Measurements from ENCODE around the gene PDLIM1. TPM values are rescaled to one million over a fixed set of nuclear protein-coding genes. Genes with fewer than 3 reads are reported as not detected.

The PDLIM1 gene
- total and polyA plus RNA-seq, 2 donors from 2014 or later, result 72.9 to 148 TPM

- Histone ChIP-seq H3K27ac (ENCODE audit: low read depth in 2 of 2, low read length in 2 of 2) (peak overlapping the region; percentile 32 to 78), H3K4me1 (ENCODE audit: control insufficient read depth in 2 of 3, insufficient read depth in 2 of 3, low read depth in 1 of 3, low read length in 3 of 3) (peaks cover 0 to 9% (median 0%) of the 10 kb centered on the region in 3 donors), H3K4me3 (ENCODE audit: low read length in 3 of 3) (no peak overlapping the region), H3K9me3 (ENCODE audit: control insufficient read depth in 2 of 3, insufficient read depth in 1 of 3, low read length in 3 of 3) (no peaks in the 10 kb centered on the region), H3K36me3 (ENCODE audit: control insufficient read depth in 2 of 3, insufficient read depth in 3 of 3, low read length in 3 of 3) (peaks cover 0 to 6% (median 2%) of the 10 kb centered on the region in 3 donors), H3K27me3 (ENCODE audit: control insufficient read depth, insufficient read depth, low read length) (no peaks in the 10 kb centered on the region), H3K9ac (ENCODE audit: low read length in 3 of 3) (no peak overlapping the region)
- intact Hi-C loops (cut with DNase I), result no loop called here
- TF ChIP-seq CTCF (IDR thresholded peaks at IDR 0.05; ENCODE audit: borderline replicate concordance, extremely low read depth, insufficient read depth), result no peak
- FAIRE-seq (no peak), DNase-seq (peak in 1 of 5 donors; percentile 79)
Measured at GRCh38 chr10:95268438-95268837, 22.4 kb downstream of the PDLIM1 start.

GRCh38 chr10:95267251-95267650 is 23.6 kb downstream of the PDLIM1 start:
- TF ChIP-seq CTCF (IDR thresholded peaks at IDR 0.05; ENCODE audit: borderline replicate concordance, extremely low read depth, insufficient read depth), result no peak
- Histone ChIP-seq H3K9me3 (ENCODE audit: control insufficient read depth in 2 of 3, insufficient read depth in 1 of 3, low read length in 3 of 3) (no peaks in the 10 kb centered on the region), H3K4me1 (ENCODE audit: control insufficient read depth in 2 of 3, insufficient read depth in 2 of 3, low read depth in 1 of 3, low read length in 3 of 3) (peaks cover 0 to 5% (median 0%) of the 10 kb centered on the region in 3 donors), H3K27me3 (ENCODE audit: control insufficient read depth, insufficient read depth, low read length) (no peaks in the 10 kb centered on the region), H3K4me3 (ENCODE audit: low read length in 3 of 3) (no peak overlapping the region), H3K36me3 (ENCODE audit: control insufficient read depth in 2 of 3, insufficient read depth in 3 of 3, low read length in 3 of 3) (peaks cover 0 to 6% (median 6%) of the 10 kb centered on the region in 3 donors), H3K9ac (ENCODE audit: low read length in 3 of 3) (no peak overlapping the region), H3K27ac (ENCODE audit: low read depth in 2 of 2, low read length in 2 of 2) (no peak overlapping the region)
- DNase-seq (no peak), FAIRE-seq (no peak)
- intact Hi-C loops (cut with DNase I), result no loop called here

GRCh38 chr10:95266674-95267095 is 24.1 kb downstream of the PDLIM1 start:
- Histone ChIP-seq H3K4me1 (ENCODE audit: control insufficient read depth in 2 of 3, insufficient read depth in 2 of 3, low read depth in 1 of 3, low read length in 3 of 3) (peaks cover 0 to 5% (median 0%) of the 10 kb centered on the region in 3 donors), H3K27me3 (ENCODE audit: control insufficient read depth, insufficient read depth, low read length) (no peaks in the 10 kb centered on the region), H3K4me3 (ENCODE audit: low read length in 3 of 3) (no peak overlapping the region), H3K9ac (ENCODE audit: low read length in 3 of 3) (no peak overlapping the region), H3K27ac (ENCODE audit: low read depth in 2 of 2, low read length in 2 of 2) (peak overlapping the region in 1 of 2 donors; percentile 23), H3K9me3 (ENCODE audit: control insufficient read depth in 2 of 3, insufficient read depth in 1 of 3, low read length in 3 of 3) (no peaks in the 10 kb centered on the region), H3K36me3 (ENCODE audit: control insufficient read depth in 2 of 3, insufficient read depth in 3 of 3, low read length in 3 of 3) (peaks cover 0 to 6% (median 6%) of the 10 kb centered on the region in 3 donors)
- no peak for TF ChIP-seq CTCF (IDR thresholded peaks at IDR 0.05; ENCODE audit: borderline replicate concordance, extremely low read depth, insufficient read depth)
- FAIRE-seq, result no peak
- intact Hi-C loops (cut with DNase I), result no loop called here
- peak in 1 of 5 donors; percentile 70 for DNase-seq

GRCh38 chr10:95265572-95265971 is 25.2 kb downstream of the PDLIM1 start:
- TF ChIP-seq CTCF (IDR thresholded peaks at IDR 0.05; ENCODE audit: borderline replicate concordance, extremely low read depth, insufficient read depth), result no peak
- Histone ChIP-seq H3K9ac (ENCODE audit: low read length in 3 of 3) (no peak overlapping the region), H3K9me3 (ENCODE audit: control insufficient read depth in 2 of 3, insufficient read depth in 1 of 3, low read length in 3 of 3) (no peaks in the 10 kb centered on the region), H3K4me3 (ENCODE audit: low read length in 3 of 3) (no peak overlapping the region), H3K27me3 (ENCODE audit: control insufficient read depth, insufficient read depth, low read length) (no peaks in the 10 kb centered on the region), H3K4me1 (ENCODE audit: control insufficient read depth in 2 of 3, insufficient read depth in 2 of 3, low read depth in 1 of 3, low read length in 3 of 3) (peaks cover 0 to 5% (median 0%) of the 10 kb centered on the region in 3 donors), H3K36me3 (ENCODE audit: control insufficient read depth in 2 of 3, insufficient read depth in 3 of 3, low read length in 3 of 3) (peaks cover 0 to 6% (median 6%) of the 10 kb centered on the region in 3 donors), H3K27ac (ENCODE audit: low read depth in 2 of 2, low read length in 2 of 2) (no peak overlapping the region)
- DNase-seq, result no peak
- intact Hi-C loops (cut with DNase I), result no loop called here
- no peak for FAIRE-seq

Measured in kidney (tissue), 14 donors.